Choroid plexus epithelial cell (primary cell): ENCODE measurements around the gene NBPF1.
"Not testable (repeated sequence)": the region's sequence is repeated elsewhere in the genome, so short reads cannot be mapped to it uniquely, and the experiment has no call there.

Experiments
- DNase-seq: peaks from one replicate; pipeline ENCODE4 v3.0.0-alpha.2; 2010; ENCODE audit warnings: low read depth
- H3K4me3 ChIP-seq: 2 replicates; pipeline ENCODE4 v1.5.1; 2011; ENCODE audit warnings: low read depth, mild to moderate bottlenecking, control low read depth, low read length, moderate library complexity
- TF ChIP-seq, protein P1 (sequence below): conservative IDR thresholded peaks from 2 replicates; pipeline ENCODE4 v1.5.1; 2011; ENCODE audit warnings: low read depth, mild to moderate bottlenecking, control low read depth, inconsistent platforms, low read length, moderate library complexity

Gene NBPF1

DNA sequence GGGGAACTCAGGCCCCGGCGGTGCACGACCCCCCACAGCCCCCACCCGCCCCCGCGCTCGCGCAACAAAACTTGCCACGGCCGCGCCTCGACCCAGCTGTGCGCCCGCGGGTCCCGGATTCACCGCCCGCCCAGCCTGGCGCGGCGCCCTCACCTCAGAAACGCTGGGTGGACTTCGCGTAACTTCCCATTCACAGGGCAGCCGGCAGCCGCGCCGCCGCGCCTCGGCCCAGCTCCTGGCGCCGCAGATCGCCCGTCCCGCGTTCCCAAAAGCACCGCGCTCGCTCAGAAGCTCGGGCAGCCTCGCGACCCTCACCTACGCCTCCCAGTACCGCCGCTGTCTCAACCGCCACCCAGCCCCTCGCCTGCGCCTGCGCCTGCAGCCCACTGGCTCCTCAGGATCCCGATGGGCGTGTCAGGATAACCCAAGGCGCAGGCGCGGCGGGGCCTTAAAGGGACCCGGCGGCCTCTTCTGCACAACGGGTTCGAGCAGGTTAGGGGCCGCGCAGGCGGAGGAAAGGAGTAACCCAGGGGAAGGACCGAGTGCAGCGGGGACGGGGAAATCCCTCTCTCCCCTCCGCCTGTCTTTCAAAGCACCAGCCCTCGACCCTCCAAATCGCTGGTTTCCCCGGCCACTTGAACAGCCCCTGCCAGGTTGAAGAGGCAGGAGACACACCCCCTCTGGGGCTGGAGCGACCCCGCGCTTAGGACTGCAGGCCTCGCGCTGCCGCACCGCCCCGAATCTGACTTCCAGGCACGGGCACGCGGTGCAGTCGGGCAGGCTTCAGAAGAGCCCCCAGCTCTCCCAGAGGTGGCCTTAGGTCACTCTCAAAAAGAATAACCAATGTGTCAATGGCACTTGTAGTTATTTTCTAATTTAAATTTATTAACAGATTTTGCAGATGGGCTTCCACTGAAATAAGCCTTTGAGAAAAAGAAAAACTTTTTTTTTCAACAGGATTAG lies at the start of gene NBPF1:
Gene NBPF1, minus strand, starts transcription at position 380 of the 963 bp plus-strand sequence.
- TF ChIP-seq, protein P1, sequence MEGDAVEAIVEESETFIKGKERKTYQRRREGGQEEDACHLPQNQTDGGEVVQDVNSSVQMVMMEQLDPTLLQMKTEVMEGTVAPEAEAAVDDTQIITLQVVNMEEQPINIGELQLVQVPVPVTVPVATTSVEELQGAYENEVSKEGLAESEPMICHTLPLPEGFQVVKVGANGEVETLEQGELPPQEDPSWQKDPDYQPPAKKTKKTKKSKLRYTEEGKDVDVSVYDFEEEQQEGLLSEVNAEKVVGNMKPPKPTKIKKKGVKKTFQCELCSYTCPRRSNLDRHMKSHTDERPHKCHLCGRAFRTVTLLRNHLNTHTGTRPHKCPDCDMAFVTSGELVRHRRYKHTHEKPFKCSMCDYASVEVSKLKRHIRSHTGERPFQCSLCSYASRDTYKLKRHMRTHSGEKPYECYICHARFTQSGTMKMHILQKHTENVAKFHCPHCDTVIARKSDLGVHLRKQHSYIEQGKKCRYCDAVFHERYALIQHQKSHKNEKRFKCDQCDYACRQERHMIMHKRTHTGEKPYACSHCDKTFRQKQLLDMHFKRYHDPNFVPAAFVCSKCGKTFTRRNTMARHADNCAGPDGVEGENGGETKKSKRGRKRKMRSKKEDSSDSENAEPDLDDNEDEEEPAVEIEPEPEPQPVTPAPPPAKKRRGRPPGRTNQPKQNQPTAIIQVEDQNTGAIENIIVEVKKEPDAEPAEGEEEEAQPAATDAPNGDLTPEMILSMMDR = no peak
- peak within 1 kb of the TSS; percentile 69 for H3K4me3 ChIP-seq
- DNase-seq = peak; percentile 98

DNA sequence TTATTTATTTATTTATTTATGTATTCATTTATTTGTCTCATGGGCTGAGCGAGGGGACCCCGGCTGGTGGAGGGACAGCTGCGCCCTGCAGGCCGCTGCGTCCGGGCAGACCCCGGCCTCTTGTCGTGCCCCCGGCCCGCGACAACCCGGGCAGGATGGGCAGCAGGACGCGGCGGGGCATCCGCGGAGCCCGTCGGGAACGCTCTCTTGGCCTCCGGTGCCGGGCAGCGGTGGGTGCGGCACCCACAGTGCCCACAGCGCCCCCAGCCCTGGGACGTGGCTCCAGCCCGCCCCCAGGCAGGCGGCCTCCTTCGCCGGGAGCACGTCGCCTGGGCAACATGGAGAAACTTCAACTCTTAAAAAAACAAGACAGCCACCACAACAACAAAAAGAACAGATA lies 44.9 kb upstream of the NBPF1 start:
- DNase-seq, H3K4me3 ChIP-seq: not testable (repeated sequence)

DNA sequence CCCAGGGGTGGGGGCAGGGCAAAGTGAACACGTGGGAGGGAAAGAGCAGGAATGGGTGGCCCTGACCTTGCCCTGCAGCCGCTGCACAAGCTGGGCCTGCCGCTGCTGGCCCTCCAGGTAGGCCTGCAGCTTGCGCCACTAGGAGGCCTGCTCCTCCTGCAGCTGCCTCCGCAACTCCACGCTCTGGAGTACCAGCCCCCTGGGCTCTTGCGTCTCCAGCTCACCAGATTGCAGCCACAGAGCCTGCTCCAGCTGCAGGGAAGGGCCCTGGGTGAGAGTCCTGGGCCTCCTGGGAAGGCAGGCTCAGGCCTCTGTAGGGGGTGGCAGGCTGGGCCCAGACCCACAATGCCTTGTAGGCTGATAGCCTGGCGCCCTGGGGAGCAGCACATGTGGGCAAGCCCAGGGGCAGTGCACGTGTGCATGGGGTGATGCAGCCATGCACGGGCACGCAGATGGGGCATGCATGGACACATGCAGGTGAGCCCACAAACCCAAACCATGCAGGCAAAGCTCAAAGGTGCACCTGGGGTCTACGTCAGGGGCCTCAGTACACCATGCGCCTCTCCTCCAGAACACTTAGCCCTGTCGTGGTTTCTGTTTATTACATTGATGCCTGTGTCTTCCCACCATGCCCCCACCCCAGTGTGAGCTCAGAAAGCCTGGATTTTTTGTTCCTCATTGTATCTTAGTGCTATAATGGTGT lies 43.8 kb upstream of the NBPF1 start:
- not testable (repeated sequence) for H3K4me3 ChIP-seq, DNase-seq

DNA sequence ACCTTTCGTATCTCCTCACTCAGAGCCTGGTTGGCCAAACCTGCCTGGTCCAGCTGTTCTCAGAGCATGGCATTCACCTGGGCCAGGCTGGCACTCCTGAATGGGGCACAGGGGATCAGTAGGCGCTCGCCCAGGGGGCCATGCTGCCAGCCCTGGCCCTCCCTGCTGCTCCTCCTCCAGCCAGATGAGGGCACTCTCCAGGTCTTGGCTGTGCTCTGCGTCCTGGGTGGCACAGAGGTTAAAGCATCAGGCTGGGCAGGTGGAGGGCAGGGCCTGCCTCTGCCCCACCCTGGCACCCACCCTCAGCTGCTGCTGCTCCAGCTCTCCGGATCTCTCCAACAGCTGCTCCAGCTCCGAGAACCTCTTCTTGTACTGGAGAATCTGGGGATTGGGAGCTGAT lies 43.2 kb upstream of the NBPF1 start:
- not testable (repeated sequence) for H3K4me3 ChIP-seq, DNase-seq

DNA sequence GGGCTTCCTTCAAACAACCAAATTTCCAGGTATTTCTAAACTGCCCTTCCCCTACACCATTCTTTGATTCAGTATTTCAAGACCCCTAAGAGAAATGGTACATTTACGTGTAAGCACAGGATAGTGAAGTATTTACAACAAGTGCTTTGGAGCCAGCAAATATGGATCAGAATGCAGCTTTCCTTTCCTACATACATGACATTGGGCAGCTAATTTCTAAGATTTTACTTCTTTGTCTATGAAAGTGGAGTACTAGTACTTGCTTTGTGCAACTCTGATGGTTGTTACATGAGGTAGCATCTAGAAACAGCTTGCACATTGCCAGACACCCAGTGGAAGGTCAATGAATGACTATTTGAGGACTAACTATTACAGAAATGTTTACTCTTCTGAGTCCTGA lies 38.2 kb upstream of the NBPF1 start:
- not testable (repeated sequence) for DNase-seq, H3K4me3 ChIP-seq

DNA sequence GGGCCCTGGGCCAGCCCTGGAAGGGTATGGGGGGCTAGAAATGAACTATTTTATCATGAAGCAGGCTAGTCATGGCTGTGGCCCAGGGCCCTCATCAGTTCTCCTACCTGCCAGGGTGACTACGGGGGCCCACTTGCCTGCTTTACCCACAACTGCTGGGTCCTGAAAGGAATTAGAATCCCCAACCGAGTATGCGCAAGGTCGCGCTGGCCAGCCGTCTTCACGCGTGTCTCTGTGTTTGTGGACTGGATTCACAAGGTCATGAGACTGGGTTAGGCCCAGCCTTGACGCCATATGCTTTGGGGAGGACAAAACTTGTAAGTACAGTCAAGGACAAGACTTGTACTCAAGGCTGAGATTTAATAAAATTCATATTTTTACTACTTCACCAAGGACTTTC lies 36.6 kb upstream of the NBPF1 start:
- H3K4me3 ChIP-seq, DNase-seq: not testable (repeated sequence)

DNA sequence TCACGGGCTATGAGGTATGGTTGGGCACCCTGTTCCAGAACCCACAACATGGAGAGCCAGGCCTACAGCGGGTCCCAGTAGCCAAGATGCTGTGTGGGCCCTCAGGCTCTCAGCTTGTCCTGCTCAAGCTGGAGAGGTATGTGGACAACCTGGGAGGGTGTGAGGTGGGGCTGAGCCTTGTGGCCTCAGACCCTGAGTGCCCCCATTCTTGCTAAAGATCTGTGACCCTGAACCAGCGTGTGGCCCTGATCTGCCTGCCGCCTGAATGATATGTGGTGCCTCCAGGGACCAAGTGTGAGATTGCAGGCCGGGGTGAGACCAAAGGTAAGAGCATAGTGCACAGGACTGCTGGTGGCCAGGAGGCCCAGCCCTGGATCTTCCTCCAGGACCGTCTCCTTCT lies 36.0 kb upstream of the NBPF1 start:
- H3K4me3 ChIP-seq, DNase-seq: not testable (repeated sequence)

DNA sequence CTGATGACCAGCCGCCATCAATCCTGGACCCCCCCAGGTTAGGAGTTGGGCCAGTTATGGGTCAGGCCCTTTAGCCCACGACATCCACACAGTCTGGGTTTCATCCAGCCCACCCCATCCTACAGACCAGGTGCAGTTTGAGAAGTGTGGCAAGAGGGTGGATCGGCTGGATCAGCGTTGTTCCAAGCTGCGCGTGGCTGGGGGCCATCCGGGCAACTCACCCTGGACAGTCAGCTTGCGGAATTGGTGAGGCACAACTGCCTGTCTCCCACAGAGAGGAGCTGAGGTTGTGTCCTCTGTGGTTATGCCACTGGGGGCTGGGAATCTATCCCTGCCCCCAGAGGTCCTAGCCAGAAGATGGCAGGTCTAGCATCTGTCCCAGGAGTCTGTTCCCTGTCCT lies 35.4 kb upstream of the NBPF1 start:
- DNase-seq, H3K4me3 ChIP-seq: not testable (repeated sequence)

DNA sequence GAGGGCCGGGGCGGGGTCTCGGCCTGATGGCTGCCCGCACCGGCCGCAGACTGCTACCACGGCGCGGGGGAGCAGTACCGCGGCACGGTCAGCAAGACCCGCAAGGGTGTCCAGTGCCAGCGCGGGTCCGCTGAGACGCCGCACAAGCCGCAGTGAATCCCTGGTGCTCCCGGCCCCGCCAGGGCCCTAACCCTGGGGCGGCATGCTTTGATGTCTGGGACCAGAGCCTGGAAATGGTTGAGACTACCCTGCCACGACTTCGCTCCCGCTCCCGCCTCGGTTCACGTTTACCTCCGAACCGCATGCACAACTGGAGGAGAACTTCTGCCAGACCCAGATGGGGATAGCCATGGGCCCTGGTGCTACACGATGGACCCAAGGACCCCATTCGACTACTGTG lies 34.9 kb upstream of the NBPF1 start:
- DNase-seq, H3K4me3 ChIP-seq: not testable (repeated sequence)

DNA sequence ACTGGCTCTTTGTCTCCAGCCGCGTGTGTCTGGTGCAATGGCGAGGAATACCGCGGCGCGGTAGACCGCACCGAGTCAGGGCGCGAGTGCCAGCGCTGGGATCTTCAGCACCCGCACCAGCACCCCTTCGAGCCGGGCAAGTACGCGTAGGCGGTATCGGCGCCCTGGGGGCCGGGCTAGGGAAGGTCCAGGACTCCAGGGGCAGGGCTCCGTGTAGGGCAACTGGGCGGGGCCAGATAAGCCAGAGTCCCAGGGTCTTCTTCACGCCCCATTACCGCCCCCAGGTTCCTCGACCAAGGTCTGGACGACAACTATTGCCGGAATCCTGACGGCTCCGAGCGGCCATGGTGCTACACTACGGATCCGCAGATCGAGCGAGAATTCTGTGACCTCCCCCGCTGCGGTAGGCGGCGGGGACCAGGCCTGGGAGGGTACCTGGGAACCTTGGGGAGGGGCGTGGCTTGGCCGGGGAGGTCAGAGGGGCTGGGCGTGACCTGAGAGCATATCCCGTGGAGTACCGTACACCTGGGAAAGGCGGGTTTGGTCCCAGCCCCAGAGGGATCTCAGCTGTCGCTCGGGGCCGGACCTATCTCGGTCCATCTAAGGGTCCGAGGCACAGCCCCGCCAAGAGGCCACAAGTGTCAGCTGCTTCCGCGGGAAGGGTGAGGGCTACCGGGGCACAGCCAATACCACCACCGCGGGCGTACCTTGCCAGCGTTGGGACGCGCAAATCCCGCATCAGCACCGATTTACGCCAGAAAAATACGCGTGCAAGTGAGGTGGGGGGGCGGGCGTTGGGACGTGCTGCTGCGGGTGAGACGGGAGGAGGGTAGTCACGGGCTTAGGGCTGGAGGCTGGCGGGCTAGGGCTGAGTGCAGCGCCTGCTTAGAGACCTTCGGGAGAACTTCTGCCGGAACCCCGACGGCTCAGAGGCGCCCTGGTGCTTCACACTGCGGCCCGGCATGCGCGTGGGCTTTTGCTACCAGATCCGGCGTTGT lies 34.1 kb upstream of the NBPF1 start:
- DNase-seq, H3K4me3 ChIP-seq: not testable (repeated sequence)

DNA sequence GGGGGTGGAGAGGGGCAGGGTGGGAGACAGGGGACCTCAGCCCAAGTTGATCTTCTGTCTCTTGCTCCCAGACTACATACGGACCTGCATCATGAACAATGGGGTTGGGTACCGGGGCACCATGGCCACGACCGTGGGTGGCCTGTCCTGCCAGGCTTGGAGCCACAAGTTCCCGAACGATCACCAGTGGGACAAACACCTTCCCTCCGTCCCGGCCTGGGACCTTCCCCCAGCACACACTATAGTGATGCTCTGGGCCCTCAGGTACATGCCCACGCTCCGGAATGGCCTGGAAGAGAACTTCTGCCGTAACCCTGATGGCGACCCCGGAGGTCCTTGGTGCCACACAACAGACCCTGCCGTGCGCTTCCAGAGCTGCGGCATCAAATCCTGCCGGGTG lies 33.4 kb upstream of the NBPF1 start:
- H3K4me3 ChIP-seq, DNase-seq: not testable (repeated sequence)

DNA sequence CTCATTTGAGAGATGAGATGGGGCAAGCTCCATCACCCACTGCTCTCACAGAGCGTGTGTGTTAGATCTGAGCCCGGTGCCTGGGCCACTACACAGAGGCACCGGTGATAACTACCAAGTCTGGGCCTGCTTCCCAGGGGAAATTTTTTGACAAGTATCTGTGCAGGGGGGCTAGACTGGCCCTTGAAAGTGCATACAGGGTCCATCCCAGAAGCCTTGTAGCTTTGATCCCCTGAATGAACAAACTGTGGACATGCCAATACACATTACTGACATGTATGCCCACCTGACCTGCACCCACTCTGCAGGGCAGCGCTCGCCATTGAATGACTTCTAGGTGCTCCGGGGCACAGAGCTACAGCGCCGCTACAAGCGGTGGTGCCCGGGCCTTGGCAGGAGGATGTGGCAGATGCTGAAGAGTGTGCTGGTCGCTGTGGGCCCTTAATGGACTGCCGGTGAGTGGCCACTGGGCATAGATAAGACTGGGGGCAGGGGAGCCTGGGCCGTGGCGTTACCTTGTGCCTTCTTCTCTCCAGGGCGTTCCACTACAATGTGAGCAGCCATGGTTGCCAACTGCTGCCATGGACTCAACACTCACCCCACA lies 32.8 kb upstream of the NBPF1 start:
- DNase-seq = not testable (repeated sequence)

DNA sequence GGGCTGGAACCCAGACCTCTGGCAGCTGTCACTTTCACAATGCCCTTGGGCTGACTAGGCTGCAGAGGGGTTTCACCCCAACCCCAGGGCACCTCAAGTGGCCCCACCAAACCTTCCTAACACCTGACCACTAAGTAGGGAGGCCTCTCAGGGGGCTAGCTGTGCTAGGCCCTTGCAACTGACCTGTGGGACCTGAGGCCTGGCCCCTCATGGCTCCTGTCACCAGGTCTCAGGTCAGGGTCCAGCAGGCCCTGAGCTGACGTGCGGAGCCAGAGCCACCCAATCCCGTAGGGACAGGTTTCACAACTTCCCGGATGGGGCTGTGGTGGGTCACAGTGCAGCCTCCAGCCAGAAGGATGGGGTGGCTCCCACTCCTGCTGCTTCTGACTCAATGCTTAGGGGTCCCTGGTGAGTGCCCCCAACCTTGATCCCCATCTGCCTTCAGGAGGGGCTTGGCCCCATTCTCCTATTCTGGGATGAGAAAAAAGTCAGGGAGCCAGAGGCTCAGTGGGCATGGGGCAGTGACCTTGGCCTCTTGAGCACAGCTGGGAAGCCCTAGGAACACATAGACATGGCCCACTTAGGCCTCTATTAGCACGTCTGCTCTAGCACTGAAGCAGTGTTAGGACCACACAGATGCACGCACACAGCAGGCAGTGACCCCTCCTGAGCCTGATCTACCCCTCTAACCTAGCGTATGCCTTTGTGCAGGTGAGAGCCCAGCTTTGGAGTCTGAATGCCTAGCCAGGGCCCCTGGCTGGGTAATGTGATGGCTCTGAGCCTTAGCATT lies 32.1 kb upstream of the NBPF1 start:
- not testable (repeated sequence) for H3K4me3 ChIP-seq, DNase-seq

More for the DNA sequence above, 32.8 kb upstream of the NBPF1 start:
- not testable (repeated sequence) for H3K4me3 ChIP-seq
